HG03558 (cell line): ENCODE results near the gene BEST4.
A peak's percentile ranks its signal among the peaks of the same experiment; 100 is the strongest.
"Not testable (repeated sequence)": the region's sequence is repeated elsewhere in the genome, so short reads cannot be mapped to it uniquely, and the experiment has no call there.

ENCODE experiments used
- ATAC-seq: cut with Tn5 transposase; IDR thresholded peaks from one replicate; pipeline ENCODE4 v1.9.1; 2021; ENCODE audit warnings: moderate number of reproducible peaks; ENCODE audit not compliant: unreplicated experiment; ENCODE audit errors: extremely low read depth

The BEST4 gene

GRCh38 chr1:44803312-44804095, 15.5 kb upstream of the BEST4 start:
- no peak for ATAC-seq

GRCh38 chr1:44803062-44803311, 15.0 kb upstream of the BEST4 start:
- no peak for ATAC-seq

- ATAC-seq, result no peak
Observed at GRCh38 chr1:44802306-44803061, 14.5 kb upstream of the BEST4 start.

GRCh38 chr1:44801491-44802305, 13.7 kb upstream of the BEST4 start:
- no peak for ATAC-seq

GRCh38 chr1:44799770-44800584, 12.0 kb upstream of the BEST4 start, which contains the start of gene PLK3:
Gene PLK3 (plus strand): TSS chr1:44800377. CDS start chr1:44800464, 87 bp downstream.
- peak; percentile 60 for ATAC-seq

- ATAC-seq, result no peak
Observed at GRCh38 chr1:44798481-44799365, 10.8 kb upstream of the BEST4 start.

- ATAC-seq, result not testable (repeated sequence)
Observed at GRCh38 chr1:44797886-44798285, 9.9 kb upstream of the BEST4 start.

GRCh38 chr1:44792736-44793502, 4.9 kb upstream of the BEST4 start:
- ATAC-seq, result no peak

GRCh38 chr1:44790968-44791801, 3.2 kb upstream of the BEST4 start:
- ATAC-seq, result no peak

GRCh38 chr1:44787506-44787905, 464 bp downstream of the BEST4 start:
- ATAC-seq, result no peak

GRCh38 chr1:44786841-44787426, 1.0 kb downstream of the BEST4 start:
- no peak for ATAC-seq

- ATAC-seq, result no peak
Observed at GRCh38 chr1:44786138-44786840, 1.7 kb downstream of the BEST4 start.

GRCh38 chr1:44785501-44786137, 2.4 kb downstream of the BEST4 start:
- ATAC-seq, result no peak

GRCh38 chr1:44785029-44785380, 3.0 kb downstream of the BEST4 start:
- no peak for ATAC-seq

GRCh38 chr1:44784094-44785028, 3.6 kb downstream of the BEST4 start:
- no peak for ATAC-seq
